Mesodermal cell (in vitro differentiated cells): Measurements from ENCODE around the gene CELA2B.
"Not testable (repeated sequence)": the region's sequence is repeated elsewhere in the genome, so short reads cannot be mapped to it uniquely, and the experiment has no call there.

ENCODE experiments used
- H3K27ac ChIP-seq: 2 replicates; pipeline ENCODE4 v1.7.0; 2013; ENCODE audit warnings: mild to moderate bottlenecking, low read depth, low read length, moderate library complexity; ENCODE audit not compliant: severe bottlenecking
- H3K36me3 ChIP-seq: 2 replicates; pipeline ENCODE4 v1.7.1; 2013; ENCODE audit warnings: mild to moderate bottlenecking, low read length, moderate library complexity; ENCODE audit not compliant: control insufficient read depth, insufficient read depth
- H3K4me1 ChIP-seq: one replicate; pipeline ENCODE4 v1.7.1; 2013; ENCODE audit warnings: mild to moderate bottlenecking, low read length; ENCODE audit not compliant: insufficient read depth, control insufficient read depth, poor library complexity, severe bottlenecking
- H3K4me3 ChIP-seq: 2 replicates; pipeline ENCODE4 v1.7.0; 2013; ENCODE audit warnings: low read length, control low read depth, mild to moderate bottlenecking; ENCODE audit not compliant: insufficient read depth, poor library complexity, severe bottlenecking; ENCODE audit errors: extremely low read depth
- H3K9me3 ChIP-seq: 2 replicates; pipeline ENCODE4 v1.7.1; 2013; ENCODE audit warnings: mild to moderate bottlenecking, low read length, moderate library complexity; ENCODE audit not compliant: control insufficient read depth
- WGBS, 2 experiments: methylation state at CpG; one replicate each; pipeline ENCODE4 v1.1.5; 2013; ENCODE audit warnings: missing lambda C conversion rate in 2 of 2; ENCODE audit not compliant: insufficient coverage in 2 of 2; 5-methylcytosine and 5-hydroxymethylcytosine counted together

CELA2B gene

DNA sequence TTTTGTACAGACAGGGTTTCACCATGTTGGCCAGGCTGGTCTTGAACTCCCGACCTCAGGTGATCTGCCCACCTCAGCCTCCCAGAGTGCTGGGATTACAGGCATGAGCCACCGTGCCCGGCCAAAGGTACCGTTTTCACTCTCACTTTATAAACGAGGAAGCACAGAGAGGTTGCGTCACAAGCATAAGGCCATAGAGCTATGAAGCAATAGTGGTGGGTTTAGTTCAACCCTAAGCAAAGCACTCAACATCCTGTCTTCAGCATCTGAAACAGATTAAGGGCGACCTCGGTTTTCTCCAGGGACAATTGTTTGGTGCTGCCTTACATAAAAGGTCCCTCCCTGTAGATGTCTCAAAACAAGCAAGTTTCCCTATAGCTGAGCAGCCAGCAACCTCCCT, 41.2 kb upstream of the CELA2B start:
- H3K4me3 ChIP-seq, H3K27ac ChIP-seq, H3K9me3 ChIP-seq, H3K4me1 ChIP-seq, H3K36me3 ChIP-seq: not testable (repeated sequence)
- WGBS, 2 experiments = 100% methylated on average over 2 to 3 of the region's 8 CpGs

DNA sequence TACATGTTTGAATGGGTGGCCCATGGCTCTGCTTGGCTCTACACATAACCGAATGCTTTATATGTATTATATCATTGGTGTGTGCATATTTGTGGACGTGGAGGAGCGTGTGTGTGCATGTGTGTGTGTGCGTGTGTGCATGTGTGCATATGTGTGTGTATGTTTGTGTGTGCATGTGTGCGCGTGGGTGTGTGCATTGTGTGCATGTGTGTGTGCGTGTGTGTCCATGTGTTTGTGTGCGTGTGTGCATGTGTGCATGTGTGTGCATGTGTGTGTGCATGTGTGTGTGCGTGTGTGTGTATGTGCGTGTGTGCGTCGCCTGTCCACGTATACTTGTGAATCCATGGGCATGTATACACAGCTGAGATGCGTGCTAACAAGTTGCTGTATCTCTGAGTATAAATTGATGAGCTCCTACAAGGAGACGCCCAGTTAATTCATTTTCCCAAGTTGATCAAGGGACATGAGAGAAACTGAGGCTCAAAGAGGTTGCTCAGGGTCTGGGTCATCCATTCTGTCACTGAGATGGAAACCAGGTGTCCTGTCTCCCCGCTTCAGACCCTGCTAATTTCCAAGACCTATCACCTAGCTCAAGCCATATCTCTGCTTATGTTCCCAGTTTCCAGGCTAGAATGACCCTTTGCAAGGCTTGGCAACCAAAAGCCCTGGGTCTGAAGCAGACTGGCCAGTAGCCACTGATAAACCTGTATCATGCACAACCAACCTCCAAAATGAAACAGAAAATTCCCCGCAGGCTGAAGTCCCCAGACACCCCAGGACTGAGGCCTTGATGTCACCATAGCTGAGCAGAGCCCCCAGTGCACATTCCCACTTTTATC, 40.4 kb upstream of the CELA2B start:
- Histone ChIP-seq H3K4me3 (no peak overlapping the region), H3K9me3 (no peaks in the 10 kb centered on the region), H3K4me1 (no peaks in the 10 kb centered on the region), H3K27ac (no peak overlapping the region), H3K36me3 (no peaks in the 10 kb centered on the region)
- WGBS, 2 experiments = 87 to 89% methylated on average over 11 to 15 of the region's 17 CpGs

DNA sequence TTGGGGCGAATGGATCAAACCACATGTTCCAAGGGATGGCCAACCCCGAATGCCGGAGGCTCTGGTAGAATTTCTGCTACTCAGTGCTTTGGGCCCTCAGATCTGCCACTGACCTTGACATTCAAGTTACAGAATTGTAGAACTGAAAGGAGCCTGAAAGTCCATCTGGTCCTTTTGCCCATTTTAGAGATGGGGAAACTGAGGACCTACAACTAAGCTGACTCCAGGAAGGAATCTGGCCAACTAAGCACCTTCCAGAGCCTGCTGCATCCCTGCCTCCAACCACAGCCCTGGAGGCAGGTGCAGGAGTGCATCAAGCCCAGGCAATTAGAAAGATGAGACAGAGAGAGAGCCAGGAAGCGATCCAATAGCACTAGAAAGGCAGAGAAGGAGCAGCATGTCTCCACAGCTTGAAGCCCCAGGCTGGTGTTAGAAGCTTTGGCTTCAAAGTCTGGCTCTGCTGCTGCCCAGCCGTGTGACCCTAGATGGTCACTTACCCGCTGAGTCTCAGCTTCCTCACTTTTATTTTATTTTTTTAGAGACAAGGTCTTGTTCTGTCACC, 38.9 kb upstream of the CELA2B start:
- Histone ChIP-seq H3K27ac (no peak overlapping the region), H3K36me3 (no peaks in the 10 kb centered on the region), H3K4me1 (no peaks in the 10 kb centered on the region), H3K9me3 (no peaks in the 10 kb centered on the region), H3K4me3 (no peak overlapping the region)
- WGBS, 2 experiments = 92 to 100% methylated on average over 6 of the region's 6 CpGs

DNA sequence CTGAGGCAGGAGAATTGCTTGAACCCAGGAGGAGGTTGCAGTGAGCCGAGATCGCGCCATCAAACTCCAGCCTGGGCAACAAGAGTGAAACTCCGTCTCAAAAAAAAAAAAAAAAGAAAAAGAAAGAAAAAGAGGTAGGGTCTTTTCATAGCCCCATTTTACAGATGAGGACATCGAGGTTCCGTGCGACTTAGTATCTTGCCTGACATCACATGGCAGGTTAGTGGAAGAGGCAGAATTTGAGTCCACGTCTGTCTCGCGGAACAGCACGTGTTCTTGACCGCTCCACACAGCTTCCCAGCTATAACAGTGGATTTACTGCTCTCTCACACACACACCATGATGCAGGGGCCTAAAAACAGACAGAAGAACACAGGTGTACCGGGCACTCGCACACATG, 36.6 kb upstream of the CELA2B start:
- Histone ChIP-seq H3K4me1 (no peaks in the 10 kb centered on the region), H3K27ac (no peak overlapping the region), H3K36me3 (no peaks in the 10 kb centered on the region), H3K9me3 (no peaks in the 10 kb centered on the region), H3K4me3 (no peak overlapping the region)
- 90 to 98% methylated on average over 3 to 8 of the region's 14 CpGs for WGBS, 2 experiments

DNA sequence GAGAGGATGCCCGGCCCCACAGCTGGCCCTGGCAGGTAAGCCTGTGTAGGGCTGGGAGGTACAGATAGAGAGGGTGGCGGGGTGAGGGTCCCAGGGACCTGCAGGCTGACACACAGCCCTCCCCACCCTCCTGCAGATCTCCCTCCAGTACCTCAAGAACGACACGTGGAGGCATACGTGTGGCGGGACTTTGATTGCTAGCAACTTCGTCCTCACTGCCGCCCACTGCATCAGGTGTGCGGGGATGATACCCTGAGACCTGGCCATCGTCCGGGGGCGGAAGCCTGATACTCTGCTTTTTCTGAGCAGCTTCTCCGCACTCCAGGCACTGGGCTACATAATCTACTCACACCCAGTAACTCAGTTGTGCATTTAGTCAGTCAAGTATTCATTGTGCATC, 35.5 kb upstream of the CELA2B start:
- H3K27ac ChIP-seq = no peak overlapping the region
- no peaks in the 10 kb centered on the region for H3K36me3 ChIP-seq
- H3K4me1 ChIP-seq = no peaks in the 10 kb centered on the region
- WGBS, 2 experiments = 90 to 93% methylated on average over 10 to 12 of the region's 13 CpGs
- no peak overlapping the region for H3K4me3 ChIP-seq
- no peaks in the 10 kb centered on the region for H3K9me3 ChIP-seq

DNA sequence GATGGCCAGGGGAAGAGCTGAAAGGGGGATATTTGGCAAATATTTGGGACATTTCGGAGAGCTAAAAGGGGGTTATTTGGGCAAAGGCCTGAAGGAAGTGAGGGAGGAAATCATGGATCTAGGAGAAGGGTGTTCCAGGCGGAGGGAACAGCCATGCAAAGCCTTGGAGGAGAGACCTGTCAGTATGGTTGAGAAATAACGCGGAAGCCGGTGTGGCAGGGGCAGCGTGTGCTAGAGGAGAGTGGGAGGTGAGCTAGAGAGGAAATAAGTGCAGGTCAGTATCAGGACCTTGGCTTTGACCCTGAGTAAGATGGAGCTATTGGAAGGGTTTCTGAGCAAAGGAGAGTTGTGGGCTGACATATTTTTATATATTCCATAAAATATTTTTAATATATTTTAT, 34.7 kb upstream of the CELA2B start:
- Histone ChIP-seq H3K4me1 (no peaks in the 10 kb centered on the region), H3K4me3 (no peak overlapping the region), H3K36me3 (no peaks in the 10 kb centered on the region), H3K9me3 (no peaks in the 10 kb centered on the region), H3K27ac (no peak overlapping the region)
- WGBS, 2 experiments = 92 to 95% methylated on average over 6 of the region's 6 CpGs

DNA sequence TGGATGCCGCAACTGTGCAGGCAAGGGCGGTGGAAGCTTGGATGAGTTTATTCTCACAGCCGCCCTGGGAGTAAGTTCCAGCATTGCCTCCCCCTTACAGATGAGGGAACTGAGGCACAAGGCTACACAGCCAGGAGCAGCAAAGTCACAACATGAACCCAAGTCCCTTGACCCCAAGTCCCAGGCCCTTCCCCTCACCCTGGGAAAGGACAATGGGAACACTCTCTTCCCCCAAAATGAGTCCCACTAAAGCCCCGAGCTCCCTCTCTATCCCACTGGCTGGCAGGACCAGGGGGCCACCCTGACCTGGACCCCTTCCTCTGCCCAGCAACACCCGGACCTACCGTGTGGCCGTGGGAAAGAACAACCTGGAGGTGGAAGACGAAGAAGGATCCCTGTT, 33.8 kb upstream of the CELA2B start:
- WGBS, 2 experiments = 90 to 93% methylated on average over 2 to 3 of the region's 8 CpGs
- H3K36me3 ChIP-seq = no peaks in the 10 kb centered on the region
- H3K4me3 ChIP-seq = no peak overlapping the region

DNA sequence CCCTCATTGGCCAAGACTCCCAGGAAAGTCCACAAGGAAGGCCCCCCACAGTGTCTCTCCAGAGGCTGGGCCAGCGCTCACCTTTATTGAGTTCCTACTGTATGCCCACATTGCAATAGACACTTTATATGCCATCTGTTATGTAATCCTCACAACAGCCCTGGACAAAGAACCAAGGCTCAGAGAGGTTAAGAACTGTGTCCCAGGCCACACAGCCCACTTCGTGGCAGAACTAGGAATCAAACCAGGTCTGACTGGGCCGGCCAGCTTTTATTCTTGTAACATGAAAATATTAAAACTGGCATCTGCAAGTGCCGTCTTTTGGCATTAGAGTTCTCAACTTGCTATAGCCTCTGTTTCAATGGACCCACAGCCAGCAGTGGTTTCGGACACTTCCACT, 33.1 kb upstream of the CELA2B start:
- WGBS, 2 experiments = 89 to 93% methylated on average over 3 to 5 of the region's 5 CpGs
- Histone ChIP-seq H3K9me3 (no peaks in the 10 kb centered on the region), H3K27ac (no peak overlapping the region), H3K4me1 (no peaks in the 10 kb centered on the region), H3K36me3 (no peaks in the 10 kb centered on the region), H3K4me3 (no peak overlapping the region)

More for the DNA sequence above, 33.8 kb upstream of the CELA2B start:
- Histone ChIP-seq H3K9me3 (no peaks in the 10 kb centered on the region), H3K4me1 (no peaks in the 10 kb centered on the region), H3K27ac (no peak overlapping the region)

DNA sequence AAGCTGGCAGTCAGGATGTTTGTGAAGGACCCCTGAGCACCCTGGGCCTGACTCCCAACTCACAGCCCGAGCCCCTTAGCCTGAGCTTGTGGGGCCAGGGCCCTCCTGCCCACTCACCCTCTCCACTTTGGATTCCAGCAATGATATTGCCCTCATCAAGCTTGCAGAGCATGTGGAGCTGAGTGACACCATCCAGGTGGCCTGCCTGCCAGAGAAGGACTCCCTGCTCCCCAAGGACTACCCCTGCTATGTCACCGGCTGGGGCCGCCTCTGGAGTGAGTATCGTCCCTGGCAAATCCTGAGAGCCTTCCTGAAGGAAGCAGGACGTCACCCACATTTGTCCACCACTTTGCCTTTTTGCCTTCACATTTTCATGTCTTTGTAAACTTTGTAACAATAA, 32.6 kb upstream of the CELA2B start:
- no peak overlapping the region for H3K4me3 ChIP-seq
- H3K9me3 ChIP-seq = no peaks in the 10 kb centered on the region
- 73 to 82% methylated on average over 5 of the region's 5 CpGs for WGBS, 2 experiments
- H3K27ac ChIP-seq = no peak overlapping the region
- no peaks in the 10 kb centered on the region for H3K36me3 ChIP-seq
- no peaks in the 10 kb centered on the region for H3K4me1 ChIP-seq

DNA sequence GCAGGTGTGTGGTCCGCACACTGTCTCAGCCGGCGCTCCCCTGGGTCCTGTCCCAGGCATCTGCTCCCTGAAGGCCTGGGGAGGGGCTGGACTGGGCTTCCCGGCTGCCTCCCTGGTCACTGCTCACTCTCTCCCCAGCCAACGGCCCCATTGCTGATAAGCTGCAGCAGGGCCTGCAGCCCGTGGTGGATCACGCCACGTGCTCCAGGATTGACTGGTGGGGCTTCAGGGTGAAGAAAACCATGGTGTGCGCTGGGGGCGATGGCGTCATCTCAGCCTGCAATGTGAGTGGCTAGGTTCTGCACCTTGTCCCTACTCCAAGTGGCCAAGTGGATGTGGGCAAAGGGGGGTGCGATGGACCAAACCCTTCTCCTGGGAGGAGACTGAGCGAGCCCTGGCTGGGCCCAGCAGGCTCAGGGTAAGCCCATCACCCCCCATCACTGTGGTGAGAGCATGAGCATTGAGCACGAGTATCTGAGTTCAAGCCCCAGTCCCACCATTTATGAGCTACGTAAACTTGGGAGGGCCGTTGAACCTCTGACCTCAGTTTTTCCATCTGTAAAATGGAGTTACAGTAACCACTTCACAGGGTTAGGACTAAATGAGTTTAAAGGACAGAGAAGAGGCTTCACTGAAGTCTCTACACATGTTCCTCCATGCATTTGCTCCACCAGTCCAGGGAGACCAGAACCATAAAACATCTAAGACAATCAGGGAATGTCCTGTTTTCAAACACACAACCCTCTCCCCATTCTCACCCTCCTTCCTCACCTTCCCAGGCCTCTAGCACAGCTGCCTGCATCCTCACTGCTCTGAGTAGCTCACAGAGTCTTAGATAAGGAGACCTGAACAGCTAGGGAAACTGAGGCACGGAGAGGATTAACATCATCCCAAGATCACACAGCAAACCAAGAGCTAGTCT, 31.2 kb upstream of the CELA2B start:
- 87 to 89% methylated on average over 13 to 16 of the region's 17 CpGs for WGBS, 2 experiments
- H3K27ac ChIP-seq = no peak overlapping the region

More for the DNA sequence above, 31.2 kb upstream of the CELA2B start:
- Histone ChIP-seq H3K4me1 (no peaks in the 10 kb centered on the region), H3K4me3 (no peak overlapping the region), H3K36me3 (no peaks in the 10 kb centered on the region), H3K9me3 (no peaks in the 10 kb centered on the region)
